ENCODE results near the gene CRYGA.
"Not testable (repeated sequence)": the region's sequence is repeated elsewhere in the genome, so short reads cannot be mapped to it uniquely, and the experiment has no call there.

CRYGA gene

GRCh38 chr2:208164951-208165755, 1.8 kb upstream of the CRYGA start:
- no peak for DNase-seq (ENCODE audit: low spot score)

- no peak for DNase-seq (ENCODE audit: low spot score)
These were observed 7.0 kb downstream of the CRYGA start for GRCh38 chr2:208156439-208156838.

DNA sequence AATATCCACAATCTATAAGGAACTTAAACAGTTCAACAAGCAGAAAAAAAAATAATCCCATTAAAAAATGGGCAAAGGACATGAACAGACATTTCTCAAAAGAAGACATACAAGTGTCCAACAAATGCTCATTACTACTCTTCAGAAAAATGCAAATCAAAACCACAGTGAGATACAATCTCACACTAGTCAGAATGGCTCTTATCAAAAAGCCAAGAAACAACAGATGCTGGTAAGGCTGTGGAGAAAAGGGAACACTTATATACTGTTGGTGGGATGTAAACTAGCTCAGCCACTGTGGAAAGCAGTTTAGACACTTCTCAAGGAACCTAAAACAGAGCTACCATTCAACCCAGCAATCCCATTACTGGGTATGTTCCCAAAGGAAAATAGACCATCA, 10.2 kb downstream of the CRYGA start:
- DNase-seq (ENCODE audit: low spot score), result no peak

DNA sequence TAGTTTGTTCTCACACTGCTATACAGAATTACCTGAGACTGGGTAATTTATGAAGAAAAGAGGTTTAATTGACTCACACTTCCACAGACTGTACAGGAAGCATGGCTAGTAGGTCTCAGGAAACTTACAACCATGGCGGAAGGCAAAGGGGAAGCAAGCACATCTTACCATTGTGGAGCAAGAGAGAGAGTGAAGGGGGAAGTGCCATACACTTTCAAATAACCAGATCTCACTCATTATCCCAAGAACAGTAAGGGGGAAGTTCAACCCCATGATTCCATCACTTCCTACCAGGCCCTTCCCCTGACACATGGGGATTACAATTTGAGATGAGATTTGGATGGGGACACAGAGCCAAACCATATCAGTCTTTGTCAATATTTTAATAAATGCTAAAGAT, 12.4 kb downstream of the CRYGA start:
- DNase-seq (ENCODE audit: low spot score), result no peak

DNA sequence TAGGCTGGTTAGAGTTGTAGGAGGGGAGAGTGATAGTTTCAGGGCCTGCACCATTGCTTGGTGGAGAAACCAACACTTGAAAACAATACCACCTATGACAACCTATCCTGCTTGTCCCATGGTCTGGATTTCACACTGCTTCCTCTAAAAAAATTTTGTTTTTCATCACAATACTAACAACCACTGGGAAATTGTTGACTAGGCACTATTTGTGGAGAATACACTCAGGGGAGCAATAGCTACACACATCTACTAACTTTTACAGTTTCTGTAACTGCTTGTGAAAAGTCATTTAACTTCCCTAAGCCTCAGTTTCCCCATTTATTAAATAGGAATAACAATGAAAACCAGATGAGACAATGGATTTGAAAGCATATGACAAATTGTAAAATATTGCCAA, 13.3 kb downstream of the CRYGA start:
- DNase-seq (ENCODE audit: low spot score), result no peak

DNA sequence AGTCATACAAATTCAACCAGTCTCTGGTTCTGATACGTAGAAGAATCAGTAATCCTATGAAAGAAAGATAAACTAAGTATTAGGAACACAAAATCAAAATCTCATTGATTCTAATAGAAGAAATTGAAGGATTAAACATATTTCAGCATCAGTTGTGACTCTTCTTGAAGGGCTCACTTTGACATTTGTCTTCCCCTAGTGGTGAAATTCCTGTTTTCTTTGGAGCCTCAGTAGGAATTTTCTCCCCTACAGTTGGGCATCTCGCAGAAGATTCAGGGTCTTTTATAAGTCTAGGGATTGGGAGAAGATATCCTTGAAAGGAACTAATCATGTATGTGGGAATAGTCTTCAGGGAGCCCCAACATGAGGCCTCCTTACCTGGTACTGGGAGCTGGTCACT, 14.6 kb downstream of the CRYGA start:
- DNase-seq (ENCODE audit: low spot score), result no peak

GRCh38 chr2:208147759-208148158, 15.6 kb downstream of the CRYGA start:
- DNase-seq (ENCODE audit: low spot score), result no peak

DNA sequence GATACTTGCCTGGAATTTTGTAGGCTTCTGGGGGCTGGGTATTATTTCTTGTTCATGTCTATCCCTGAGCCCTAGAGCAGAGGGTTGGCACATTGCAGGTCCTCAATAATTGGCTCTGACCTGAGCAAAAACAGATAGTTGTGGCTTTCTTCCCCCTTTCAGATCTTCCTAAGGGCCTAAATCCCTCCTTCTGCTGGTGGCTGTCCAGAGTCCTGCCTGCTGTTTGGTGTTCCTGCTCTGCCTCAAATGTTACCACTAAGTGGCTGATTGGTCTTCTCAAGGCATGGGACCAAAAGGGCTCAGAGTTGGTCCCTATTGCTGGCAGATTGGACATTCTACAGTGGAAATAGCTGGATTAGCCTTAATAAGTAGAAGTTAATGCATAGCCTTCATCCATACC, 16.4 kb downstream of the CRYGA start:
- no peak for DNase-seq (ENCODE audit: low spot score)

DNA sequence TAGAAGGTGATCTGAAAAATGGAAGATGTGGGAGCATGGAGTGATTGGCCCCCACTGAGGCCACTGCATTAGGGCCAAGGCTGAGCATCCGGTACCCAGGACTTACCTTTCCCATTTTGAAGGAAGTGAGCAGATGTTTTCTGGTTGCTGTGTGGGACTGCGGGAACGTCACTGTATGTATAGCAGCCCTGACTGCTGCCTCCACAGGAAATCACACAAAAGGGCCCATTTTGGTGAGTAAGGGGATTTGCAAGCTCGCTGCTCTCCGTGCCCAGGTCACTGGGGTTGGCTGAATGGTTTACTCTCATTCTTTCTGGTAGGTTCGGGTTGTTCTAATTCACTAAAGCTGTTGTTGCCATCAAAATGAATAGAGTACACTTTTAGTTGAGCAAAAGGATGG, 17.4 kb downstream of the CRYGA start, which contains the start of gene CRYGB:
CRYGB (minus strand) TSS at position 153 of the 400 bp plus-strand sequence; CDS start at position 115, 38 bp downstream.
- no peak for DNase-seq (ENCODE audit: low spot score)

DNA sequence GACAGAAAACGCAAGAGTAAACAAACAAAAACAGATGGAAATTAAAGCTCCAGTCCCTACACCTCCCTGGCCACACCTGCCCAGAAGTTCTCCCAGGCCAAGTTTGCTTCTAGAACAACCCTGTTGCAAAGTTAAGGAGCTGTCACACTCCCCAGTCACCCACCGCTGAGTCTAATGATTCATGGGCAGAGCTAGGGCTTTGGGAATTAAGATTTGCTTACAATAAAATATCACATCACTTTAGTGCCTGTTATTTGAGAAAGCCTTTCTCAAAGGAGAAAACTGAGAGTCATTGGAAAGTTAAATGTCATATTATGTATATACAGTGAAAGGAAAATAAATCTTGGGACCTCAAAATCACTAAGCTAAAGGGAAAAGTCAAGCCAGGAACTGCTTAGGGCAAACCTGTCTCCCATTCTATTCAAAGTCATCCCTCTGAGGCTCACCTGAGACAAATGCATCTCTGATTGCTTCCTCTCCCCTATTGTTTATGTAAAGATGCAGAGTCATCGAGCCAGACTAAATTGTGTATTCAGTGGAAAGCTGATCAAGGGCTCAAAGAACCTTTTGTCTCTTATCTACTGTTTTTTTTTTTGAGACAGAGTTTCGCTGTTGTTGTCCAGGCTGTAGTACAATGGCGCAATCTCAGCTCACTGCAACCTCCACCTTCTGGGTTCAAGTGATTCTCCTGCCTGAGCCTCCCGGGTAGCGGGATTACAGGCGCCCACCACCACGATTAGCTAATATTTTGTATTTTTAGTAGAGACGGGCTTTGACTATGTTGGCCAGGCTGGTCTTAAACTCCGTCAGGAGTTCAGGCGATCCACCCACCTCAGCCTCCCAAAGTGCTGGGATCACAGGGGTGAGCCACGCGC, 20.2 kb downstream of the CRYGA start:
- DNase-seq (ENCODE audit: low spot score), result no peak

DNA sequence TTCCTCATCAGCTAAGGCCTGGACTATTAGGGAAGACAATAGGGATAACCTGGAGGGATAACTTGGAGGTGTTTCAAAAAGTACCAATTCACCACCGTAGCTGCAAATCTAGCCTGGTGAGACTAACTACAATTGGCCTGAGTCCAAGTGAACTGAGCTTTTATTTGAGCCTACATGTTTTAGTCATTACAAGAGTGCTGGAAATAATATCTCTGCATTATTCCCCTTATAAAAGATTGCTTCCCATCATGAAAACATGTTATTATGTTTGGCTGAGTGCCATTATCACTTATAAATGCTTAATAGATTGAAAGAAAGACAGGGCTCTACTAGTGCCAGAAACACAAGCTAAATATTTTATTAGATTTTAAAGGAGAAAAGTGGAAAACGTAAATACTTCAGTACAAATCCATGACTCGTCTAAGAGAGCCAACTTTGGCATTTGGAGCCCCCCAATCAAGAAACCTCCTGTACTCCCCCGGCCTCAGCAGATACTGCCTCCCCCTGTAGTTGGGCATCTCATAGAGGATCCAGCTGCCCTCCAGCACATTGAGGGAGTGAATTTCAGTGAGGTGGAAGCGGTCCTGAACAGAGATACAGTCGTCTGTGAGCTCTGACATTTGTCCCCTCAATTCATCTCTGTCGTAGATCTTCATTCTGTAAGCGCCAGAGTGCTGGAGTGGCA, 21.0 kb downstream of the CRYGA start:
- DNase-seq (ENCODE audit: low spot score), result no peak

GRCh38 chr2:208139447-208139846, 23.9 kb downstream of the CRYGA start:
- no peak for DNase-seq (ENCODE audit: low spot score)

DNA sequence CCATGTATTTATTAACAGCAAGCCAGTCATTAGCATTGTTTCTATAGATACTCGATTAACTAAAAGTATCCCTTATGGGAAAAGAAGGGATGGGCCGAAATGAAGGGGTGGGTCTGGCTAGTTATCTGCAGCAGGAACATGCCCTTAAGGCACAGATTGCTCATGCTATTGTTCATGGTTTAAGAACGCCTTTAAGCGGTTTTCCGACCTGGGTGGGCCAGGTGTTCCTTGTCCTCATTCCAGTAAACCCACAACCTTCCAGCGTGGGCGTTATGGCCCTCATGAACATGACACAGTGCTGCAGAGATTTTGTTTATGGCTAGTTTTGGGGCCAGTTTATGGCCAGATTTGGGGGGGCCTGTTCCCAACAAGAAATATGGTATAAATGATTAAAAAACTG, 25.1 kb downstream of the CRYGA start:
- not testable (repeated sequence) for DNase-seq (ENCODE audit: low spot score)

- no peak for DNase-seq (ENCODE audit: low spot score)
These were observed 26.7 kb downstream of the CRYGA start for GRCh38 chr2:208136716-208137094.

GRCh38 chr2:208135794-208136715, 27.3 kb downstream of the CRYGA start:
- no peak for DNase-seq (ENCODE audit: low spot score)

- no peak for DNase-seq (ENCODE audit: low spot score)
These were observed 28.3 kb downstream of the CRYGA start for GRCh38 chr2:208134928-208135586.

- no peak for DNase-seq (ENCODE audit: low spot score)
These were observed 32.7 kb downstream of the CRYGA start for GRCh38 chr2:208130712-208131110.

DNA sequence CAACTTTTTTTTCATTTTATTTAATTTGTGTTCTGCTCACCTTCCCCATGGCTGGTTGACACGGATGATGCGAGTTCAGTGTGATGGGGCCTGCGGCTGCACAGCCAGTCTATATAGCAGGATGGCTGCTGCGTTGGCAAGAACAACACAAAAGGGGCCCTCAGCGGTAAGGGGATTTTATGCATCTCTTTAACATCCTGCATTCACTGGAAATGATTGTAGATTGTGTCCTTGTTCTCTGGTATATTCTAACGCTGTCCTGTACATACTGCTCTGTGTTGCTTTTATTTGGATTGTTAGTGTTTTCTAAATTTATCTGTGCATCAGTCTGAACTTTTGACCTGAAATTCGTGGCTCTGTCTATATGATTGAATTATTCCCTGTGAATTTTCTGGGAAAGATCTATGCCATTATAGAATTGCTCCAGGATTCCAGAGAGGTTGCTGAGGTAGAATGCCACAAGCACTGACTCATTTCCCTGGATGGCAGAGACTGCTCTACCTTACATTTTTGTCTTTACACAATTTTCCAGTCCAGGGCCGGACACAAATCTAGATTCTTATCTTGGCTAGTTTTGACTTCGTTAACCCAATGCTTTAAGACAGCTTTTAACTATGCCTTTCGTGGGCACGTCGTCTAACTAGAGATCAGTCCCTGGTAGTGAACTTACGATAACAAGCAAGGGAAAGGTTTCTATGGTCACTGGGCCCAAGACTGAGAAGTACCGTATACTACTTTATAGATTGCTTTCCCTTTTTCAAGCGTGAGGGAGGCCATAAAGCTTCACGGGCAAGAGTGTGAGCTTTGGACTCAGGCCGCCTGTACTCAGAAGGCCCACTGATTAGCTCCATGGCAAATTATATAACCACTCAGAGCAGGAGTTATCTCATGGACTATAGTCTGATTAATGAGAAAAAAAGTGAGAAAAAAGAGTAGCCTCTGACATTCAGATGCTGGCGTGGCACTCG, 33.4 kb downstream of the CRYGA start, which contains the start of gene CRYGC:
CRYGC (minus strand) TSS at position 85 of the 968 bp plus-strand sequence; CDS start at position 49, 36 bp downstream.
- DNase-seq (ENCODE audit: low spot score), result no peak

- DNase-seq (ENCODE audit: low spot score), result no peak
These were observed 35.3 kb downstream of the CRYGA start for GRCh38 chr2:208128136-208128535.

DNA sequence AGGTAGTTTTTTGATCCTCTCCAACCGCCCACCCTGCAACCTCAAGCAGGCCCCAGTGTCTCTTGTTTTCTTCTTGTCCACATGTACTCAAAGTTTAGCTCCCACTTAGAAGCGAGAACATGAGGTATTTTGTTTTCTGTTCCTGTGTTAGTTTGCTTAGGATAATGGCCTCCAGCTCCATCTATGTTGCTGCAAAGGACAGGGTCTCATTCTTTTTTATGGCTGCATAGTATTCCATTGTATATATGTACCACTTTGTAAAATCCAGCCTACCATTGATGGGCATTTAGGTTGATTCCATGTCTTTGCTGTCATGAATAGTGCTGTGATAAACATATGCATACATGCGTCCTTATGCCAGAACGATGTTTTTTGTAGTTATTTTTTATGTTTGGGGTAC, 36.3 kb downstream of the CRYGA start:
- no peak for DNase-seq (ENCODE audit: low spot score)

All from D341Med (cell line).